SH-SY5Y (cell line): ENCODE measurements around the gene ANLN.
A peak's percentile ranks its signal among the peaks of the same experiment; 100 is the strongest.

Source experiments
- GATA2 ChIP-seq: IDR thresholded peaks from 2 replicates; pipeline ENCODE4 v1.6.1; 2011; ENCODE audit warnings: mild to moderate bottlenecking, low read depth, low read length
- GATA3 ChIP-seq: IDR thresholded peaks from 2 replicates; pipeline ENCODE4 v1.6.1; 2011; ENCODE audit warnings: low read depth, mild to moderate bottlenecking, low read length, moderate library complexity

Gene ANLN

GRCh38 chr7:36366005-36366717, 23.5 kb upstream of the ANLN start:
- TF ChIP-seq GATA2 (no peak), GATA3 (no peak)

DNA sequence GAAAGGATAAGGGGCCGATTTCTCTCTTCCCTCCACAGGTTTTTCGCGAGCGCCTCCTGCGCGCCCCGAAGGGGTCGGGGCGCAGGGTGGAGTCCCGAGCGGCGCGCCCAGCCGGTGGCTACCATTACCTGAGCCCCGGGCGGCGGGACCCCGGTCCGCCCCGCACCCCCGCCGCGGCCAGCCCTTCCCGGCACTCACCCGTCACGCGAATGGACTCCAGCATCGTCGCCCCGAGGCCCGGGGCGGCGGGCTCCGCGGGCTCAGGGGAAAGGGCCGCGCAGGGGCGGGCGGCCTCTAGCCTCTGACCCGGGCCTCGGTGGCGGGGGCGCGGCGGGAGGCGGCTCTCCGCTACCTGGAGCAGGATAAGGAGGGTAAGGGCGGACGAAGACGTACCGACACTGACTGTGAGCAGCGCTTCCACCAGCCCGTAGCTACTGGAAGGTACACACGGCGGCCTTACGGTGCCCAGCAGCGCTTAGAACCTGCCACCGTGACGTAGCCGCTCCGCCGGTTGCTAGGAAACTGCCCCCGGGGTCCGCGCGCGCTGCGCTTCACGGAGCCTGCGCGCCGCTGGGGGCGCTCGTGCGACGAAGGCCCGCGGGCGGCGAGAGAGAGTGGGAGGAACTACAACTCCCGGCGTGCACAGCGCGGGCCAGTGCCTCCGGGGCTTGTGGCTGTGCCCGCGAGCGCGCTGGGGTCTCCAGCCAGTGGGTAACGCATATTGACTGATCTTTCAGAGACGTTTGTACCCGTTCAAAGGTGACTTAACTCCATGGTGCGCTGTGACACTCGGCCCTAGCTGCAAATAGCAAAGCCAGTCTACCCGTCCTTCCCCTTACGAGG, 22.7 kb upstream of the ANLN start:
- no peak for TF ChIP-seq GATA2
- no peak for TF ChIP-seq GATA3

DNA sequence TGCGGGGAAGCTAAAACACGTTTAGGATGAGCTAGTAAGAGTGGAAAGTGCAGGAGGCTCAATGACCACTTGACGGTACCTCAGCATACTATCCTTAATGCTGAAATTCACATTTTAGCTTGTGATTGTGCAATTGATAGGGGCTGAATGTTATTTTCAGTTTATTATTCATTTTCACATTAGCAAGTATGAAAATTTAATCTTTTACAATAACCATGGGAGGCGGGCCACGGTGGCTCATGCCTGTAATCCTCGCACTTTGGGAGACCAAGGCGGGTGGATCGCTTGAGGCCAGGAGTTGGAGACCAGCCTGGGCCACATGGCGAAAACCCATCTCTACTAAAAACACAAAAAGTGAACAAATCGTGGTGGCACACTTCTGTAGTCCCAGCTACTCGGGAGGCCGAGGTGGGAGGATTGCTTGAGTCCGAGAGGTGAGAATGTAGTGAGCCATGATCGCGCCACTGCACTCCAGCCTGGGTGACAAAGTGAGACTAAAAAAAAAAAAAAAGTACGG, 22.0 kb upstream of the ANLN start:
- TF ChIP-seq GATA2 (no peak), GATA3 (no peak)

DNA sequence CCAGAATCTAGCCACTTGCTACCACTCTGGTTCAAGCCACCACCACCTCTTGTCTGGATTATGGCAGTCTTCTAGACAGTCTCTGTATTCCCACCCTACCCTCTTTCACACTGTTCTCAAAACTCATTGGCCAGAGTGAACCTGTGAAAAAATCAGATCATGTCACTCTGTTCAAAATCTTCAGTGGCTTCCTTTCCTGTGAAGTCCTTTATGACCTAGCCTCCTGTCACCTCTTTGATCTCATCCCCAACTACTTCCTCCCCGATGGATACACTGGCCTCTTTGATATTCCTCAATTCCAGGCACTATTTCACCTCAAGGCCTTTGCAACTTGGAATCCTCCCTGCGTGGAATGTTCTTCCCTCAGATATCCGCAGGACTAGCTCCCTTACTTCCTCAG, 21.2 kb upstream of the ANLN start:
- TF ChIP-seq GATA3 (no peak), GATA2 (no peak)

- TF ChIP-seq GATA3 (no peak), GATA2 (no peak)
Measured at GRCh38 chr7:36369171-36369570, 20.5 kb upstream of the ANLN start.

GRCh38 chr7:36370046-36370445, 19.6 kb upstream of the ANLN start:
- TF ChIP-seq GATA3 (no peak), GATA2 (no peak)

GRCh38 chr7:36372156-36372555, 17.5 kb upstream of the ANLN start:
- TF ChIP-seq GATA2, result no peak
- no peak for TF ChIP-seq GATA3

DNA sequence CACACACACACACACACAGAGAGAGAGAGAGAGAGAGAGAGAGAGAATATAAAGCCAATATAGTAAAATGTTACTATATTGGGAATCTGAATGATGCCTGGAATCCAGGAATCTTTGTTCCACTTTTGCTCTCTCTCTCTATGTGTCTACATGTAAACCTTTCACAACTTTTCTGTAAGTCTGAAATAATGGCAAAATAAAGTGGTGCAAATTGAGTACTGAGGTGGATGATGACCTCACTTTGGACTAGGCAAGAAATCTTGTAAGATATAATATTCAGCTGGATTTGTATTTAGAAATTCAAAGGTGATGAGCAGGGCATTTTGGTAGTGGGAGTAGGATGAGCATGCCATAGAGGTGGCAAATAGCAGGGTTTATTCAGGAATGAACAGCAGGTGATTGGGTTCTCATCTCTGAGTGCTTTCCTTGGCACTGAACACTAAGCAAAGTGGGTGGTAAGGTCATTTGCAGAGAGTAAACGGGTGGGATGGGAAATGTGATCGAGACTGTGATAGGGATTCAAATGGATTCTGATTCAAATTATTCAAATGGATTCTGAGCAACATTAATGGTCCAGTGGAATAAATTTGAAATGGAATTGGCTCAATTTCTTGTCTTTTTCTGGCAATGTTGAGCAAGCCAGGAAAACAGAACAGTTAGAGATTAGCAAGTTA, 9.7 kb upstream of the ANLN start:
- TF ChIP-seq GATA3 (no peak), GATA2 (peak; percentile 34; the same call in 1 of the 2 replicates)

GRCh38 chr7:36381056-36381455, 8.6 kb upstream of the ANLN start:
- TF ChIP-seq GATA2 (no peak), GATA3 (no peak)

- no peak for TF ChIP-seq GATA2
- TF ChIP-seq GATA3, result no peak
Measured at GRCh38 chr7:36387435-36388231, 2.0 kb upstream of the ANLN start.

- TF ChIP-seq GATA3, result no peak
- no peak for TF ChIP-seq GATA2
Measured at GRCh38 chr7:36388423-36388822, 1.2 kb upstream of the ANLN start.

- TF ChIP-seq GATA2 (peak; percentile 26; the same call in 1 of the 2 replicates), GATA3 (no peak)
Measured at GRCh38 chr7:36390199-36391090, 783 bp downstream of the ANLN start.
